Measurements from ENCODE around the gene ACTR1A.
"Not testable (repeated sequence)": the region's sequence is repeated elsewhere in the genome, so short reads cannot be mapped to it uniquely, and the experiment has no call there.

Gene ACTR1A

DNA sequence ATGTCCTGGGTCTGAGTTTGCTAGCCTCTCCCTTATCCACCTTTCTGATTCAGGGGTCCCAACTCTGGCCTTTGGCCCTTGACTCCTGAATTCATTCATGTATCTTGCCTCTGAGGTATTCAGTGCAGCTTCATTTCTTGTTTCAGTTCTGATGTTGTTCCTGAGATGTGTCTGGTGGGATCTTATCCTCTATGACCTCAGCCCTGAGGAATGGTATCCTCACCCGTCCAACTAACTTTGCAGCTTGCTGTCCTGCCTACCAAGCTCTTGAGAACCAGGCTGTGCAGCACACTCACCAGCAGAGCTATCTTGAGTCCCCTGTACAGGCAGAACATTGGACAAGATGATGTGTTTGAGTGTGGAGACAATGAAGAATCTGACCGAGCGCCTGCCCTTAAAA, 15.0 kb upstream of the ACTR1A start:
- H3K27ac ChIP-seq, result no peak overlapping the region
- DNase-seq (ENCODE audit: low read depth, low spot score), result no peak

DNA sequence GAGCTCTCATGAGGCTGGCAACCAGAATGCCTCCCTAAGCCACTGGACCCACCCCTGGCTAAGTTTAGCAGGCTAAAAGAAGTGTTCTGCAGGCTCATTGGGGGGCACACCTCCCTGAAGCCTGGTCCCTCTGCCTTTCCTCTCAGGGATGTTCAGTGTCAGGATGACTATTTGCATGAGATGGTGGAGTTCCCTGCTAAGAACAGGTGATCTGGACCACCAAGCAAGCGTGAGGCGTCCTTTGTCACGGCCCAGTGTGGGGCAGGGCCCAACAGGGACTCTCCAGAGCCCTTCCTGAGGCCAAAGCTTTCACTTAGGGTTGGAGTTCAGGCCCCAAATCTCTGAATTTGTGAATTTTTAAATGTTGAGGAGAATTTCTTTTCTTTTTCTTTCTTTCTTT, 13.2 kb upstream of the ACTR1A start:
- no peak overlapping the region for H3K27ac ChIP-seq
- no peak for DNase-seq (ENCODE audit: low read depth, low spot score)

DNA sequence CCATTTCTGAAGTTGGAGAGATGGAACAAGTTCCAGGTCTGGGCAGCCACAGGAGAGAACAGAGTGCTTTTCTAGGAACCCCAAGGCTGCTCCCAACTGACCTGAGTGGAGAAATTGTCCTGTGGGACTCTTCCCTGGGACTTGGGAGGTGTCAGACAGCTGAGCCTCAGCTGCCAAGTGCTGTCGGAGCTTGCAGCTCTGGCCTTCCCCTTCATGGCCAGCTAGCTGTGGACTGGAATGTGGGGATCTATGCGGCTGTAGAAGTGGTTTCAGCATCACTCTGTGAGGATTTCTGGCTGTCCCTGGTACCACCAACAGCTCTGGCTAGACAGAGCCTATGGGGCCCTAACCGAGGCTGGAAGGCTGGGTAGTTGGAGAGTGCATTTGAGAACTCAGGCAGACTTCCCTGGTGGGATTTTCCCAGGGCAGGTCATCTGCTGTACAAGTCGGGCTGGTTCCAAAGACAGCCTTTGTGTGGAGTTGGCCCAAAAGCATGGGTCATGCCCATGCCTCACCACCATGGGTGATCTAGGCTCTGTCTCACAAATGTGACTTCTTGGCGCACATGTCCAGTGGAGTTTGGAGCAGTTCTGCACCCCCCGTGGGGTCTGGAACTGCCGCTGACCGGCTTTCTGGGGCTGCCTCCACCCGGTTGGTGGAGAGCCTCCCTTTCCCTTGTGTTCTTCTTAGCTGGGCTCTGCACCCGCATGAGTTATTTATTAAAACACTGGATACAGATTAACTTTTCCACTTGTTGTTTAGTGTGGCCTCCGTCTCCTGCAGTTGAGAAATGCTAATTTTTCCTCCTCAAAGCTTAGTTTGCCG, 12.2 kb upstream of the ACTR1A start:
- no peak for DNase-seq (ENCODE audit: low read depth, low spot score)
- no peak overlapping the region for H3K27ac ChIP-seq

DNA sequence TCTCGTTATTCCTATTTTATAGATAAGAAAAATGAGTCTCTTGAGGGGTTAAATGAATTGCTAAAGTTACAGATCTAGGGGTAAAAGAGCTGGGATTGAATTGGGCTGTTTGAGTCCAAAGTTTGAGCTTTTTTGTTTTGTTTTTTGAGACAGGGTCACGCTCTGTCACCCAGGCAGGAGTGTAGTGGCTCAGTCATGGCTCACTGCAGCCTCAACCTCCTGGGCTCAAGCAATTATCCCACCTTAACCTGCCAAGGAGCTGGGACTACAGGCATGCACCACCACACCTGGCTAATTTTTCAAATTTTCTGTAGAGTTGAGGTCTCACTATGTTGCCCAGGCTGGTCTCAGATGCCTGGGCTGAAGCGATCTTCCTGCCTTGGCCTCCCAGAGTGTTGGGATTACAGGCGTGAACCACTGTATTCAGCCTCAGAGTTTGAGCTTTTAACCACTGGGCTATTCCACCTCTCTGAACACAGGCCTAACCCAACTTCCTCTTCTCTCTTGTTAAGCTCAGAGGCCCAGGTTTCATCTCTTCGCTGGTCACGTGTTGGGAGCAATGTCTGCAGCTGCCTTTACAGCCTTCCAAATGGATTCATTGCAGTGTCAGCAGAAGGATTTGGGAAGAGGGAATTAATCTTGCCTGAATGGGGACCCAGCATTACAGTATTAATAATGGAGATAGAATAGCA, 9.2 kb upstream of the ACTR1A start:
- DNase-seq (ENCODE audit: low read depth, low spot score), result no peak
- no peak overlapping the region for H3K27ac ChIP-seq

DNA sequence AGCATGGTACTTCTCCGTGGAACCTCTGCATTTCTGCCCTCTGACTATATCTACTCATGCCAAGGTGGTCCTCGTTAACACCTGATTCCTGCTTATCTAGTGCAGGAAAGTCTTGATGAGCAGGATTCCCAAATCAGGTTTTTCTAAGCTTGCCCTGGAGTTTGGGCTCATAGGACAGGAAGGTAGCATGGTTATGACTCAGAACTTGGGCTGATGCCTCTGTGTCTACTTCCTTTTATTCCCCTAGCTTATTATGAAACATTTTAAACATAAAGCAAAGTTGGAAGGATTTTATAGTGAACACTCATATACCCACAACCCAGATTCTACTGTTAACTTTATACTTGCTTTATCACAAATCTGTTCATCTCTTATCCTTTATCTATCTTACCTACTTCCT, 6.9 kb upstream of the ACTR1A start:
- peak overlapping the region; percentile 57 for H3K27ac ChIP-seq
- peak; percentile 48 for DNase-seq (ENCODE audit: low read depth, low spot score)

DNA sequence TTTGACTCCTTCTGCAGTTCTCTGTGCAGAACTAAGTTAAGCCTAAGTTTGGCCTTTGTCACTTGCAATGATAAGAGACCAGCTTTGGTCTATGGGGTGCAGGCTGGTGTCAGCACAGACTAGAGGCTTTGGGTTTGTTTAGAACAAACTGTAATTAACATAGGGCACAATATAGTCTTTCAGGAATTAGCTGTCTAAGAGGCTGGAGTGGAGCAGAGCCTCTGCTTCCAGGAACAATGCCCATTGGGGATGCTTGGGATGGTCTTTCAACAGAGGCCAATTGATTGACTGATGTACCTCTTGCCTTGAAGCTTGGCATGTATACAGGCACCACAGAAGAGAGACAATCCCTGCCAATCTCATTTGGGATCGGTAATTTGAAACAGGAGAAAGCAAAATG, 6.0 kb upstream of the ACTR1A start:
- H3K27ac ChIP-seq, result peak overlapping the region; percentile 57
- no peak for DNase-seq (ENCODE audit: low read depth, low spot score)

DNA sequence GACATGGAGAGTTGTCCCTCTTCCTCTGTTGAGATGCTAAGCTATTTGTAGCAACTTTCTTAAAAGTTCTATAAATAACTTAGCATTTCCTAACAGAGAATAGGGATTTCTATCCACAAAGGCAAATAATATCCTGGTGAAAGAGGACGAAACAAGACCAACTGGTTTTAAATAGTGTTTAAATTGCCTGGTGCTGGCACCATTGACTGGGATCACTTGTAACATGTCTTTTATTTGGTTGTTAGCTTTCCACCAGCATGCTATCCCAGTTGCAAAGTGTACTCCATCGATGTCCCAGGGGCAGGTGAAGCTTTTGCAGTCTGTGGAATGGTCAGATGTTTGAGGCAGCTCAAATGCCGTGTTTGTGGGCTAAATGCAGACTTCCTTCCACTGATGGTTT, 5.0 kb upstream of the ACTR1A start:
- no peak overlapping the region for H3K27ac ChIP-seq
- no peak for DNase-seq (ENCODE audit: low read depth, low spot score)

DNA sequence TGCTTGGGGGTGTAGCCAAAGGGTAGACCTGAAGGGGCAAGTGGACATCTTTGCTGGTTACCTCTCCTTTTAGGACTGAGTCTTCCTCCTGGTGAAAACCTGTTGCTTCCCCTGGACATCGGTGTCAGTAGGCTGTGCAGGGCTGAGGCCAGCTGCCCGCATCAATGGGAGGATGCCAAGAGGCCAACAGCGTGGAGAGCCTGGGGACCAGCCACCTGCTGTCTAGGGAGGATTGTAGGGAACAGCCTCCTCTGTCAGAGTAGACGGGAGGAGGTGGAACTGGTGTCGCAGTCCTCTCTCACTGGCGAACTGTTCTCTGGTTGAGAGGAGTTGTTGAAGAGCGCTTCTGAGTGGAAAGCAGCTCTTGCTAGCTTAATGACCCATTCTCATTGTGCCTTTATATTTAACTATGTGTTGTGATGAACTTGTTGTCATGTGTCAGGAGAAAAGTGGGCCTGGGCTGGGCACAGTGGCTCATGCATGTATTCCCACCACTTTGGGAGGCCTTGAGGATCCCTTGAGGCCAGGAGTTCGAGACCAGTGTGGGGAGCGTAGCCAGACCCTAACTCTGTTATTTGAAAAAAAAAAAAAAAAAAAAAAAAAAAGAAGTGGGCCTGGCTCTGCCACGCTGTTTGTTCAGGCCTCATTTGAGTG, 3.1 kb upstream of the ACTR1A start:
- no peak overlapping the region for H3K27ac ChIP-seq
- DNase-seq (ENCODE audit: low read depth, low spot score), result no peak

DNA sequence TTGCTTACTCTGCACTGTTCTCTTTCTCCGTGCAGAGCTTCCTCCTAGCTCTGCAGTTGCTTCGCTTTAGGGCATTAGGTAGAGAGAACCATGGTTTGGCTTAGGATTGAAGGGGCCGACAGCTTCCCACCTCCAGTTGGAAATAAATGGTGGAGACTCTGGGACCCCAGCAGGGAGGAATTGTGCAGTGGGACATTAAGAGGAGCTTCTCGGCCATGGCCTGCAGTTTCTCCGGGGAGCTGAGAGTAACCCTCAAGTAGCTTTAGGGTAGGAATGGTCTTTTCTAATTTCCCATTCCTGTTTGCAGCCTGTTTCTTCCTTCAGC, 2.4 kb upstream of the ACTR1A start:
- no peak overlapping the region for H3K27ac ChIP-seq

DNA sequence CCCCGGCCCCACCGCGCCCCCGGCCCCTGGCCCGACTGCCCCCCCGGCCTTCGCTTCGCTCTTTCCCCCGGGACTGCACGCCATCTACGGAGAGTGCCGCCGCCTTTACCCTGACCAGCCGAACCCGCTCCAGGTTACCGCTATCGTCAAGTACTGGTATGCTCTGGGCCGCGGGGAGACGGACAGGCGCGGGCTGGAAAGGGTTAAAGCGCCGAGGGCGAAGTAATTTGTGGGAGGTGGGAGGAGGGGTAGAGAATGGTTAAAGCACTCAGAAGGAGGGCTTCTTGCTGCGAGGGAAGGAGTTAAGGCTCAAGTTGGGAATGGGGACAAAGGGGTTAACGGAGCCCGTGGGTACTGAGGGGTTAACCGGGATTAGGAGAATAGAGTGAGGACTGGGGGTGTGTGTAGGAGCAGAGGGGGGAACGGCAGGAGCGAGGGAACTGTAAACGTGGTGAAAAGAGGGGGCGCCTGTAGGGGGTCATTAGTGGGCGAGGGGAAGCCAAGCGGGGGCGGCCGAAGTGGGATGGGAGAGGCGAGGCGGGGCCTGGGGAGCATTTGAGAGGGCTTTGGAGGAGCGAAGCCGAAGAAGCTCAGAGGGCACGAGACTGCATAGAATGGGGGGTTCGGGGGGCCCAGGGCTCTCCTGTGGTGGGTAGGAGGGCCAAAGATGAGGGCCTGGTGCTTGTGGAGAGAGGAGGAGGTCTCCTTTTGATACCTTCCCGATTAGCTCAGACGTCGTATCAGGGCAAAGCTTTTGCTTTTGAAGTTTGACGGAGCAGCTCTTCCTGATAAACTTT, 1.9 kb upstream of the ACTR1A start:
- no peak for DNase-seq (ENCODE audit: low read depth, low spot score)
- no peak overlapping the region for H3K27ac ChIP-seq

More for the DNA sequence above, 2.4 kb upstream of the ACTR1A start:
- no peak for DNase-seq (ENCODE audit: low read depth, low spot score)

DNA sequence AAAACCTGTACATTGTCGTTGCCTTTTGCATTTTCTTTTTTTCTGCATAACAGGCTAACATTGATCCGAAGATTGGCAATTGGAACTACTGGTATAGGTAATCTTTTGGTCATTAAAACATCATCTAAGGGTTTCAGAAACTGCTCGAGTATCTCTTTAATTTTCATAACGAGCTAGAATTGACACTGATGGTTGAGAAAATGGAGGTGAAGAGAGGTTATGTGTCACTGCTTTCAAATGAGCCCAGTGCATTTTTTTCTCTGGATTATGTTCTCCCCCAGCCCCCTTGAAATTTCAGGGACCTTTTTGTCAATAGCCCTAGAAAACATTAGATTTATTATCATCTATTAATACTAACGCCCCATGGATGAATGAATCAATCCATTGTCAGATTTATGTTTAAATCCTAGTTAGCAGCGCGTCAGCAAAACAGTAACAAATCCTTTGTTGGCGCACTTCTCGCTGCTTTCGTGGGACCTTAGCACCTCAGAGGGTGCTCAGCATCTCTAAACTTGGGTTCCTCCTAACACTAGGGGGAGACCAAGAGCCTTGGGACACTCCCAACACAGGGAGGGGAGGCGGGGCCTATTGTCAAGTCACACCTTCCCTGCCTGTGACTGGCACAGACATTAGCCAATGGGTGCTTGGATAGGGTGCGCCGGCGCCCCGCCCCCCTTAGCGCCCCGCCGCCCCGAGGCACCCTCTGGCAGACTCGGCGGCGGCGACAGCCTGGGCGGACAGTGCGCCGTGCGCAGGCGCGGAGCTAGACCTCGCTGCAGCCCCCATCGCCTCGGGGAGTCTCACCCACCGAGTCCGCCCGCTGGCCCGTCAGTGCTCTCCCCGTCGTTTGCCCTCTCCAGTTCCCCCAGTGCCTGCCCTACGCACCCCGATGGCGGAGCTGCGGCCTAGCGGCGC, 1.0 kb upstream of the ACTR1A start, which contains the start of gene SUFU:
TSS of gene SUFU (plus strand) at position 709 of the 915 bp plus-strand sequence. CDS start at position 890, 181 bp downstream.
- DNase-seq (ENCODE audit: low read depth, low spot score), result peak; percentile 89
- peak within 1 kb of the TSS; percentile 81 for H3K27ac ChIP-seq

DNA sequence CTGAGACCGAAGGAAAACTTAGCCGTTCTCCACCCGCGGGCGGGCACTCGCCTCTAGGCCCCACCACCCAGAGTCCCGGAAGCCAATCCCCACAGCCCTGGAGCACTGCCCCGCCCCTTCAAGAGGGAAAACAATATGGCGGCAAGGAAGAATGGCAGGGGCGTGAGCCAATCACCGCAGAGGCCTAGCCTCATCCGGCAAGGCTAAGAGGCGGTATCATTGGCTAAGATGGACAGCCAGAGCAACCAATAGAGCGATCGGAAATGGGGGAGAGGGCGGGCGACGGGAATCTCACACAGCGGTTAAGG, 529 bp downstream of the ACTR1A start:
- peak; percentile 96 for DNase-seq (ENCODE audit: low read depth, low spot score)
- peak overlapping the region; percentile 81 for H3K27ac ChIP-seq

DNA sequence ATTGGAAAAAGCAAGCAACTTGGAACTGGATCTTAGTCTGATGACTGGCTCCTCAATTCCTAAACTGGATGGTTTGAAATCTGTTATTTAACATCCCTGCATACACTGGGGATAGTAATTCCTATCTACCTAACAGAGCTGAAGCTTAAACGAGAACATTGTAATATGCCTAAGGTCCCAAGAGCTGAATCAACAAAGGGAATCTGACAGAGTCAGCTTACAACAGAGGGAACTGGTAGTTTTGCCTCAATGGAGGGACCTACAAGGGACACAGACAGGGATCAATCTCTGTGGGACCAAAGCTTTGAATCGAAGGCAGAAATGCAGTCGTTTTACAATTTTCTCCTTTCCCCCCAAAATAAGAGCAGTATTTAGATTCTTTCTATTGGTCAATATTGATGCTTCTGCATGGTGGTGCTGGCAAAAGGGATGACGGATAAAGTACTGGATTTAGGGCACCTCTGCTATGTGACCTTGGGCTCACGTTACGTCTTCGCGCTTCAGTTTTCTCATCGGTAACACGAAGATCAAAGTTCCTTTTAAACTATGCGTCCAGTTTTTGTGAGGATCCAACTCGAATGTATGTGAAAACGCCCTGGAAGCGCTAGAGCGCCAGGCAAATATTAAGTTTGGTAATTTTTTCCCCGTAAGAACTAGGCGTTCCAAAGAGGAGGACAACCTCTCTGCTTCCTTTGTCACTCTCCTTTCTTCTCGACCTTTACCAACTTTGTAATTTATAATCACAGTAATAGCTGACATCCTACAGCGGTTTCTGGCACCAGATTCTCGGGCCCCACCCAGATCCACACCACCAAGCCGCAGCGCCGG, 1.1 kb downstream of the ACTR1A start:
- DNase-seq (ENCODE audit: low read depth, low spot score), result no peak
- peak overlapping the region; percentile 81 for H3K27ac ChIP-seq

DNA sequence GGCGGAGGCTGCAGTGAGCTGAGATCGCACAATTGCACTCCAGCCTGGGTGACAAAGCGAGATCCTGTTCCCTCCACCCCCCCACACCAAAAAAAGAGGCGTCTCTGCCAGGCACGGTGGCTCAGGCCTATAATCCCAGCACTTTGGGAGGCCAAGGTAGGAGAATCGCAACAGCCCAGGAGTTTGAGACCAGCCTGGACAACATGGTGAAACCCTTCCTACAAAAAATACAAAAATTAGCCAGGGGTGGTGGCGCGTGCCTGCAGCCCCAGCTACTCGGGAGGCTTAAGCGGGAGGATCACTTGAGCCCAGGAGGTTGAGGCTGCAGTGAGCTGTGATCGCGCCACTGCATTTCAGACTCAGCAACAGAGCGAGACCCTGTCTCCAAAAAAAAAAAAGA, 1.8 kb downstream of the ACTR1A start:
- DNase-seq (ENCODE audit: low read depth, low spot score), result not testable (repeated sequence)

DNA sequence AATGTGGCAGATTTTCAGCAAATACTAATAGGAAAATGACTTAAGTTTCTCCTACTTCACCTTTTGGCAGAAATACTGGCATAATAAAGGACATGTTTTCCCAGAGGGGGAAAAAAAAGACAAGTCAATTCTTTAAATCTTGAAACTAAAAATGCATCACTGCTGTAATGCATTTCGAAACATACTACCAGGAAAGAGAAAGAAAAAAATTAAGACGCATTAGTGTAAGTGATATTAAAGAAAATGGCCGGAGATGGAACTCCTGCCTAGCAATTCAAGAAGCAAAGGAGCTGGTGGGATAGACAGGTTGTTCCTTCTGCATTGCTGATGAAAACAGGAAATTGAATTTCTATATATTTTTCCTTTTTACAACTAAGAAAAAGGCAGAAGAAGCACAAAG, 3.2 kb downstream of the ACTR1A start:
- DNase-seq (ENCODE audit: low read depth, low spot score), result no peak
- H3K27ac ChIP-seq, result no peak overlapping the region

More for the DNA sequence above, 1.8 kb downstream of the ACTR1A start:
- H3K27ac ChIP-seq, result not testable (repeated sequence)

DNA sequence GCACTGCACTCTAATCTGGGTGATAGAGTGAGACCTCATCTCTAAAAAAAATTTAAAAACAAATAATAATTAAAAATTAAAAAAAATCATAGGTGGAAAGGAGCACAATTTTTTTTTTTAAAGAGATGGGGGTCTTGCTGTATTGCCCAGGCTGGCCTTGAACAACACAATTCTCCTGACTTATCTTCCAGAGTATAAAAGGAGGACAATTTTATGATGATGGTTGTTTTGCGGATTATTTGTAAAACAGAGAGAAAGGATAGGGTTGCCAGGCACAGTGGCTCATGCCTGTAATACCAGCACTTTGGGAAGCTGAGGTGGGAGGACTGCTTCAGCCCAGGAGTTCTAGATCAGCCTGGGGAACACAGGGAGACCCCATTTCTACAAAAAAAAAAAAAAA, 5.0 kb downstream of the ACTR1A start:
- DNase-seq (ENCODE audit: low read depth, low spot score), result no peak
- H3K27ac ChIP-seq, result no peak overlapping the region

DNA sequence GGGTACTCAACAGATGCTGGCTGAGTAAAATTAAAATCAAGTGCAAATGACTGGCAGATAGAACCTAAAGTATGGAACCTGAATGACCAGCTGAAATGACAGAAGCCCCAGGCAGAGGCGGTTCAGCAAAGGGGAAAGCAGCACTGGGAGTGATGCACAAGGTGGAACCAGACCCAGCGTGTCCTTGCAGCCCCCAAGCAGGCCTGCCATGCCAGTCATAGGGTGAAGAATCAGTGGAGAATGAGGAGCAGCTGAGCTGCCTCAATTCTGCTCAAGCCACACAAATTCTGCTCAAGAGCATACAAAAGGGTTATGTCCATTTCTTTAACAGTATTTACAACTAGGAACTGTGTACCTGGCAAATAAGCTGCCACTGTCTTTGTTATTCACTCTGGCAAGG, 8.7 kb downstream of the ACTR1A start:
- peak; percentile 5 for DNase-seq (ENCODE audit: low read depth, low spot score)
- peak overlapping the region; percentile 46 for H3K27ac ChIP-seq

DNA sequence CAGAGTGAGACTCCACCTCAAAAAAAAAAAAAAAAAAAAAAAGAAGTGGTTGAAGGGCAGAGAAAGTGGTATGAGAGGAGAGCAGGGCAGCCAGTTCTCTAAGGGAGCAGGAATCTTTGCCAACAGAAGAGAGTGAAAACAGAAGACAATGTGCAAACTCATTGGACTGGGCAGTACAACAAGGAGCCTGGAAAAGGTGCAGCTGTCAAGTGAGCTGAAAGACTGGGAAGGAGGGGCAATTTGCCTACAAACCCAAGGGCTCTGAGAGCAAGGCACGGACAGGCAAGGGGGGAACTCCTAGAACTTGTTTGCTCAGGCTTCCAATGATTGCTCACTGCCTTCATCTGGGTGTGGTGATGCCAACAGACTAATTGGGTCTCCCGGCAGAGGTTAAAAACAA, 9.5 kb downstream of the ACTR1A start:
- H3K27ac ChIP-seq, result peak overlapping the region; percentile 46
- peak; percentile 6 for DNase-seq (ENCODE audit: low read depth, low spot score)

Data from epithelial cell of prostate (primary cell).